SU-DHL-6 (cell line): ENCODE results near the gene AACS.

Experiments used
- CTCF ChIP-seq: fragments of 200-600 bp; sonication (generic); IDR thresholded peaks from one replicate; pipeline ENCODE4 v1.5.1; 2017; ENCODE audit warnings: antibody characterized with exemption, mild to moderate bottlenecking, low read length, moderate library complexity; ENCODE audit not compliant: insufficient read depth, poor library complexity, severe bottlenecking
- EZH2phosphoT487 ChIP-seq: fragments of 200-600 bp; sonication (generic), shearing (Covaris generic); conservative IDR thresholded peaks from 2 replicates; pipeline ENCODE4 v1.6.1; 2018; ENCODE audit warnings: mild to moderate bottlenecking, antibody characterized with exemption, low read length, moderate library complexity, mixed read lengths

DNA sequence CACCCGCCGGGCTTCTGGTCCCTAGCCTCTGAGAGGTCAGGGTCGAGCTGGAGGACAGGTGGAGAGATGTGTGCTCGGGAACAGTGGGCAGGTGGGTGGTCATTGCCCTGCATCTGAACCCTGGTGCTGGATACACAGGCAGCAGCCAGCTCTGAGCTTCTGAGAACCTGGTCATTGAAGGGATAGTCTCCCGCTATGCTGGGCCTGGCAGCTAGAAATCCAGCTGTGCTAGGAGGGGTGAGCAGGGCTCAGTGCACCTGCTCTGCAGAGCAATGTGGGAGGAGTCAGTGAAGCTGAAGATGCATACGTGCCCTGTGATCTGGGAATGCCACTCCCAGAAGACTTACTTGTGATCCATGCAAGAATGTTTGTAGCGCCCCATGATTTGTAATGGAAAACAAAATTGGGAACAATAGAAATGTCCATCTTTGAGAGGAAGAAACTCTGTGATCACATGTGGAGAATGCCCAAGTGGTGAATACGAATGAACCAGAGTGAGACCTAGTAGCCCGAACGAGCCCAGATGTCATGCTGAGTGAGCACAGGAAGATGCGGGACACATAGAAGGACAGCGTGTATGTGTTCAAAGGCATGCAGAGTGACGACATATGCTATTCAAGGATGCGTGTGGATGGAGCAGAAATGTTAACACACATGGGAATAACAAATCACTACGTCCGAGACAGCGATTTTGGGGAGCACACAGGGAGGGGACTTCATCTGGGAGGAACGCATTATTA lies 63.4 kb downstream of the AACS start:
- TF ChIP-seq CTCF, result no peak
- no peak for TF ChIP-seq EZH2phosphoT487
